GM18526 (cell line): Measurements from ENCODE around the gene GPR78.

Source experiments
- POLR2A ChIP-seq: IDR thresholded peaks from 3 replicates; pipeline ENCODE4 v1.6.1; 2011; ENCODE audit not compliant: insufficient read length; ENCODE audit errors: extremely low read depth

The GPR78 gene

GRCh38 chr4:8553991-8554405 is 26.2 kb upstream of the GPR78 start:
- no peak for TF ChIP-seq POLR2A

GRCh38 chr4:8554555-8555100 is 25.6 kb upstream of the GPR78 start:
- no peak for TF ChIP-seq POLR2A

- TF ChIP-seq POLR2A, result no peak
These were observed 24.5 kb upstream of the GPR78 start for GRCh38 chr4:8555716-8556115.

- no peak for TF ChIP-seq POLR2A
These were observed 23.6 kb upstream of the GPR78 start for GRCh38 chr4:8556341-8557150.

- no peak for TF ChIP-seq POLR2A
These were observed 22.8 kb upstream of the GPR78 start for GRCh38 chr4:8557151-8558076.

- TF ChIP-seq POLR2A, result no peak
These were observed 21.9 kb upstream of the GPR78 start for GRCh38 chr4:8558080-8558960.

GRCh38 chr4:8559011-8559410 is 21.2 kb upstream of the GPR78 start:
- TF ChIP-seq POLR2A, result no peak

GRCh38 chr4:8559524-8560264 is 20.5 kb upstream of the GPR78 start:
- no peak for TF ChIP-seq POLR2A

- no peak for TF ChIP-seq POLR2A
These were observed 19.7 kb upstream of the GPR78 start for GRCh38 chr4:8560265-8561047.

GRCh38 chr4:8564595-8564994 is 15.6 kb upstream of the GPR78 start:
- no peak for TF ChIP-seq POLR2A

- TF ChIP-seq POLR2A, result no peak
These were observed 12.0 kb upstream of the GPR78 start for GRCh38 chr4:8568068-8568668.

GRCh38 chr4:8570201-8570600 is 10.0 kb upstream of the GPR78 start:
- TF ChIP-seq POLR2A, result no peak

- TF ChIP-seq POLR2A, result no peak
These were observed 8.2 kb upstream of the GPR78 start for GRCh38 chr4:8571702-8572685.
